Measurements from ENCODE around the gene CDK10.
A peak's percentile ranks its signal among the peaks of the same experiment; 100 is the strongest.

CDK10 gene

DNA sequence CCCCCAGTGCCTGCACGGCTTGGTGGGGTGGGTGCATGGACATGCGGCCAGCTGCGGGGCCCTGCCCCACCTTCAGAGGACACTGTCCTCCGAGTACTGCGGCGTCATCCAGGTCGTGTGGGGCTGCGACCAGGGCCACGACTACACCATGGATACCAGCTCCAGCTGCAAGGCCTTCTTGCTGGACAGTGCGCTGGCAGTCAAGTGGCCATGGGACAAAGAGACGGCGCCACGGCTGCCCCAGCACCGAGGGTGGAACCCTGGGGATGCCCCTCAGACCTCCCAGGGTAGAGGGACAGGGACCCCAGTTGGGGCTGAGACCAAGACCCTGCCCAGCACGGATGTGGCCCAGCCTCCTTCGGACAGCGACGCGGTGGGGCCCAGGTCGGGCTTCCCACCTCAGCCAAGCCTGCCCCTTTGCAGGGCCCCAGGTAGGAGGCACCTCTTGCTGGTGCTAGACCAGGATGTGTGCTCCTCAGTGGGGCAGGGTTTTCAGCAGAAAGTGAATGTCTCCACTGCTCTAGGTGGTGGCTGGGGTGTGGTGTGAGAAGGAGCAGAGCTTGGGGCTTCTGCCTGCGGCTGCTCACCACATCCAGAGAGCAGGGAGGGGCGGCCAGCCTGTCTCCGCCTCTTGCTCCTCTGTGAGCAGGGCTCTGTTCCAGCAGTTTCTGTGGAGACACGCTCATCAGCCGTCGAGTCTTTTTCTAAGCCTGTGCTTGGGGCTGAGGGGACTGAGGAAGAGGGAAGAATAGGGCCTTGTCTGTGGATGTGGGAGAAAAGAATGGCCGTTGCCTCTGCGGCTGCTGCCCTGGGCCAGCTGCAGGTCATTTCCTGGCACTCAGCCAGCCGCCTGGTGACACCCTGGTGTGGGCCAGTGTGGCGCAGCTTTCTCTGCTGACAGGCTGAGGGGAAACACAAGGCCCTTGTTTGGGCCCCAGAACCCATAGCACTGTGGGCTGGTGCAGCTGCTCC, 37.1 kb downstream of the CDK10 start:
- peak; percentile 80 for DNase-seq
- H3K9me3 Mint-ChIP-seq = no peaks in the 10 kb centered on the region
- H3K27ac Mint-ChIP-seq = peak overlapping the region; percentile 94
- H3K36me3 Mint-ChIP-seq (ENCODE audit: low read depth) = peaks cover 51% of the 10 kb centered on the region
- no peaks in the 10 kb centered on the region for H3K27me3 Mint-ChIP-seq
- H3K4me3 Mint-ChIP-seq = peak overlapping the region; percentile 89
- peaks cover 58% of the 10 kb centered on the region for H3K4me1 Mint-ChIP-seq (ENCODE audit: low read depth)

DNA sequence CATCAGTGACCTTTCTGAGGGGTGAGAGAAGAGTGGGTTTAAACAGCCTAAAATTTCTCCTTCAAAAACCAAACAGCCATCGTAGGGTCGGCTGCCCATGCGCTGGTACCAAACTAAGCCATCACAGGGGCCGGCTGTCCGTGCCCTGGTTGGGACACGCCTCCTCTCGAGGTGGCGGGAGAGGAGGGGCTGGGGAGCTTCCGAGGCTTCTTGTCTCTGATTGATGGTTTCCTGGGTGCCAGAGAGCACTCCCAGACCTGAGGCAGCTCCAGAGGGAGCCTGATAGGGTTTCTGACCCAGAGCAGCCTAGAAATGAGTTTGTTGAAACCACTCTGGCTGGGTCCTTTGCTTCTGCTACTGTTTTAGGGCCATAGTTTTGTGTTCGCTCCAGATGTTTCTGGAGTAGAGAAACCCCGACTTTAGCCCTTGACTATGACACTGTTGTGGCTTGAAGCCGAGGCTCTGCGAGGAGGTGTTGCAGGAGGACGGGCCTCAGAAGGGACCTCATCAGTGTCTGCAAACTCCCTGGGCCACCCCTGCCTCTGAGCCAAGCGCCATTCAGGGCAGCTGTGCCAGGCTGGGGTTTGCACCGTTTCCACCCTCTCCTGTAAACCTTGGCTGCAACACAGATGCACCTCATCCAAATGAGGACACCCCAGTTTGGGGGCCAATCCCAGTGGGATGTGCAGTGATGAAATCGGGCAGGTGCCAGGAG, 41.1 kb downstream of the CDK10 start:
- Mint-ChIP-seq H3K4me1 (ENCODE audit: low read depth) (peaks cover 62% of the 10 kb centered on the region), H3K27ac (peak overlapping the region; percentile 62), H3K36me3 (ENCODE audit: low read depth) (peaks cover 87% of the 10 kb centered on the region), H3K27me3 (no peaks in the 10 kb centered on the region), H3K4me3 (peak overlapping the region; percentile 6), H3K9me3 (no peaks in the 10 kb centered on the region)
- no peak for DNase-seq

DNA sequence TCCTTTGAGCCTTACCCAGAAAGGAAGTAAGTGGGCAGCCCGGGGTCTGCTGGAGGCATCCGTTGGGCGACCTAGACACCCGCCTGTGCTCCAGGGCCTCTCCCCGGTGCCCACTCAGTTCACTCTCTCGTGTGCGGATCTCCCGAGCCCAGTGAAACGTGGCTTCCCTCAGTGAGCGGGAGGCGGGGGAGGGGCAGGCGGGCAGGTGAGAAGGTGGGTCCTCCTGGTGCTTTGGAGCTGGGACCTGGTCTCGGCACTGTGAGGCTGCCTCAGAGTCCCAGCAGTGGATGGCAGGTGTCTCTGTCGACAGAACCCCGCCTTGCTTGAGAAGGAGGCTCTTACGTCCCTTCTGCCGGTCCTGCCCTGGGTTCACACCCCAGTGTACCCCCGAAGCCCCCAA, 42.8 kb downstream of the CDK10 start:
- Mint-ChIP-seq H3K4me1 (ENCODE audit: low read depth) (peaks cover 50% of the 10 kb centered on the region), H3K36me3 (ENCODE audit: low read depth) (peaks cover 87% of the 10 kb centered on the region), H3K27me3 (no peaks in the 10 kb centered on the region), H3K9me3 (no peaks in the 10 kb centered on the region), H3K4me3 (no peak overlapping the region), H3K27ac (peak overlapping the region; percentile 76)
- no peak for DNase-seq

DNA sequence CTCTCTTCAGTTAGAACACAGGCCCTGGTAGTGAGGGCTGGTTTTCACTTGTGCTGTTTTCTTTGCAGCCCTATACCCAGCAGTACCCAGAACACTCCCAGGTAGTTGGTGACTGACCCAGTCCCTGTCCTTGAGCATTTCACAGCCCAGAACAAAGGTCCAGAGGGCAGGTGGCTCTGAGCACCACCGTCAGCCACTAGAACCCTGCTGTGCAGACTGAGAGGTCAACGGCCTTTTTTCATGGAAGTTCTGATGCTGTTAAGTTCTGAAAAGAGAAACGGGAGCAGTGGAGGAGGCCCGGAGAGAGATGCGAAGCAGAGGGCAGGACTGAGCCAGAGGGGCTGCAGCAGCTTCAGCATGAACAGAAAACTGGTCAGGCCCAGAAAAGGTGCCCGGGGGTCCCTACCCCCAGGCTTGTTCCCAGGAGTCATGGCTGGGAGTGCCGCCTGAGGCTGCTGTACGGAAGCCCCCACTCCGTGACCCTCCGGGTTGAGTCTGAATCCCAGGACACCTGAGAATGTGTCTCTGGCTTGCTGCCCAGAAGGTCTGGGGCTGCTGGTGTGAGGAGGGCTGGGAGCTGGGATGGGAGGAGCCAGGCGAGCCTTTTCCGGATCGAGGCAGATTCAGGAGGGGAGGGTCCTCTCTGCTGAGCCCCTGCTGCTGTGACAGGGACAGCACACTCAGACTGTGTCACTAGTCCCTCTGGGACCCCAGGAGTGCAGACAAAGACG, 43.5 kb downstream of the CDK10 start:
- peaks cover 52% of the 10 kb centered on the region for H3K4me1 Mint-ChIP-seq (ENCODE audit: low read depth)
- H3K36me3 Mint-ChIP-seq (ENCODE audit: low read depth) = peaks cover 89% of the 10 kb centered on the region

DNA sequence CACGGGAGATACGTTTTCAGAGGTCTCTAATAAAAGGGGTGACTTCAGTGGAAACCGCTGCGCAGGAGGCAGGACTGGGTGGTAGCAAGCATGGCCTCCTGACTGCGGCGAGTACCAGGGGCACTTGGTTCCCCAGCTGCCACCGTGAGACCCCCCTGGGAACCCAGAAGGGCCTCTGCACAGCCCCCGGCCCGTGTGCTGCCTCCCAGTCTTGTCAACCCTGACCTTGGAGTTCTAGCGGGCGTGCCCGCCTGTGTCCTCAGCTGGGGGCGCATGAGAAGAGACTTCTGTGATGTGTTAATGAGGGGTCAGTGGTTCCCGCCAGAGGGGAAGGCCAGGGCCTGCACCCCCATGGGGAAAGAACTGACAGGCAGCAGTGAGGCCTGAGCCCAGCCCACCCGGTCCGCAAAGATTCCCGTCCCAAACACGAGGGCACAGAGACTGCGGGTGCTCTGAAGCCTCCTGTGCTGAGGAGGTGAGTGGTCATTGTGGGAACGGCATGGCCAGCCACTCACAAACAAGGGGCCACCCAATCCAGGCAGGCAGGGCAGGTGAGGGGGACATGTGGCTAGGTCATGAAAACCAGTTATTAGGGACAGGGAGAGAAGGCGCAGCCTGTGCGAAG, 44.2 kb downstream of the CDK10 start:
- peaks cover 96% of the 10 kb centered on the region for H3K36me3 Mint-ChIP-seq (ENCODE audit: low read depth)
- H3K27ac Mint-ChIP-seq = peak overlapping the region; percentile 46
- H3K4me3 Mint-ChIP-seq = no peak overlapping the region
- no peaks in the 10 kb centered on the region for H3K9me3 Mint-ChIP-seq
- H3K27me3 Mint-ChIP-seq = no peaks in the 10 kb centered on the region
- H3K4me1 Mint-ChIP-seq (ENCODE audit: low read depth) = peaks cover 54% of the 10 kb centered on the region
- no peak for DNase-seq

More for the DNA sequence above, 43.5 kb downstream of the CDK10 start:
- H3K27ac Mint-ChIP-seq = peak overlapping the region; percentile 76
- no peaks in the 10 kb centered on the region for H3K9me3 Mint-ChIP-seq
- H3K27me3 Mint-ChIP-seq = no peaks in the 10 kb centered on the region
- H3K4me3 Mint-ChIP-seq = no peak overlapping the region
- no peak for DNase-seq

DNA sequence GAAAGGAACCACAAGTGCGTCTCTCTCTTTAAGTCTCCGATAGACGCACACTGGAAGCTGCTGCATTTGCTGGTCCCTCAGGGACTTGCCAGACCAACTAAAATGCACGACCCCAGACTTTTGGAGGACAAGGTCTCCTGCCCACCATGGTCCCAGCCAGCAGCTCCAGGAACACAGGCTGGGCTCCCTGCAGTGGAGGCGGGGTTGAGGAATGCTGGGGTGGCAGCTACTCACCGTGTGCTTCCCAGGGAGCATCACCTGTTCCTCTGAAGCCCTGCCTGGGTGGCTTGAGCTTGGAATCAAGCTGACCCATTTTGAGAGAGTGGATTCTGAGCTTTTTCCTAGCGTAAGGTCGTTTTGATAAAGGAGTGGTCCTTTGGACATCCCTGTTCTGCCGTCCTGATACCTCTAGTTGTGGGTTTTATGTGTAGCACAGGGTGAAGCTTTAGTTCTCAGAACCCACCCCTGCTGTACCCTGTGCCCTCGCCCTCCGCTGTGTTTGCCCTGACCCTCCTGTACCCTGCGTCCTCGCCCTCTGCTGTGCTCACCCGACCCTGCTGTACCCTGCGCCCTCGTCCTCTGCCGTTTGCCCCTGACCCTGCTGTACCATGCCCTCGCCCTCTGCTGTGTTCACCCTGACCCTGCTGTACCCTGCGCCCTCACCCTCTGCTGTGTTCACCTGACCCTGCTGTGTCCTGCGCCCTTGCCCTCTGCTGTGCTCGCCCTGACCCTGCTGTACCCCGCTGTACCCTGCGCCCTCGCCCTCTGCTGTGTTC, 45.8 kb downstream of the CDK10 start:
- DNase-seq = no peak
- peaks cover 55% of the 10 kb centered on the region for H3K4me1 Mint-ChIP-seq (ENCODE audit: low read depth)
- H3K9me3 Mint-ChIP-seq = no peaks in the 10 kb centered on the region
- no peak overlapping the region for H3K4me3 Mint-ChIP-seq
- no peaks in the 10 kb centered on the region for H3K27me3 Mint-ChIP-seq
- peaks cover 98% of the 10 kb centered on the region for H3K36me3 Mint-ChIP-seq (ENCODE audit: low read depth)
- peak overlapping the region; percentile 72 for H3K27ac Mint-ChIP-seq

DNA sequence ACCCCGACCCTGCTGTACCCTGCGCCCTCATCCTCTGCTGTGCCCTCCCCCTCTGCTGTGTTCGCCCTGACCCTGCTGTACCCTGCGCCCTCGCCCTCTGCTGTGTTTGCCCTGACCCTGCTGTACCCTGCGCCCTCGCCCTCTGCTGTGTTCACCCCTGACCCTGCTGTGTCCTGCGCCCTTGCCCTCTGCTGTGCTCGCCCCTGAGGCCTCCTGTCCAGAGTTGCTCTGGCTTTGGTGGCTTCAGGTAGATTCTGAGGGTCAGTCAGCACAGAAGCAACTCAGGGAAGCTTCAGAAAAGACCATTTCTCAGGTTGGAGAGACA, 46.4 kb downstream of the CDK10 start:
- peaks cover 98% of the 10 kb centered on the region for H3K36me3 Mint-ChIP-seq (ENCODE audit: low read depth)
- H3K4me1 Mint-ChIP-seq (ENCODE audit: low read depth) = peaks cover 55% of the 10 kb centered on the region
- H3K9me3 Mint-ChIP-seq = no peaks in the 10 kb centered on the region
- no peak overlapping the region for H3K4me3 Mint-ChIP-seq
- DNase-seq = no peak
- H3K27ac Mint-ChIP-seq = peak overlapping the region; percentile 72
- H3K27me3 Mint-ChIP-seq = no peaks in the 10 kb centered on the region

DNA sequence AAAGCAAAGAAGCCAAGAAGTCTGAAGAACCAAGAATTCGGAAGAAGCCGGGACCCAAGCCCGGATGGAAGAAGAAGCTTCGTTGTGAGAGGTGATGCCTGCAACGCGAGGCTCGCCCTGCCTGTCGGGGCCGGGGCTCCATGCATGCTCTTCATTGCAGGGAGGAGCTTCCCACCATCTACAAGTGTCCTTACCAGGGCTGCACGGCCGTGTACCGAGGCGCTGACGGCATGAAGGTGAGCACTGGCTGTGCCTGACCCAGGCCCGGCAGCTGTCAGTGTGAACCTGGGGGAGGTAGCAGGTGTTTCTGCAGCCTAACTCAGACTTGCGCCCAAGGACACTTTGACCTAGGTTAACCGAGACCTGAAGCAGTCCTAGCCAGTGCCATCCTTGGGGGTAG, 46.8 kb downstream of the CDK10 start:
- no peak overlapping the region for H3K4me3 Mint-ChIP-seq
- no peaks in the 10 kb centered on the region for H3K9me3 Mint-ChIP-seq
- H3K4me1 Mint-ChIP-seq (ENCODE audit: low read depth) = peaks cover 56% of the 10 kb centered on the region
- no peaks in the 10 kb centered on the region for H3K27me3 Mint-ChIP-seq
- peaks cover 100% of the 10 kb centered on the region for H3K36me3 Mint-ChIP-seq (ENCODE audit: low read depth)
- H3K27ac Mint-ChIP-seq = peak overlapping the region; percentile 18
- DNase-seq = no peak

DNA sequence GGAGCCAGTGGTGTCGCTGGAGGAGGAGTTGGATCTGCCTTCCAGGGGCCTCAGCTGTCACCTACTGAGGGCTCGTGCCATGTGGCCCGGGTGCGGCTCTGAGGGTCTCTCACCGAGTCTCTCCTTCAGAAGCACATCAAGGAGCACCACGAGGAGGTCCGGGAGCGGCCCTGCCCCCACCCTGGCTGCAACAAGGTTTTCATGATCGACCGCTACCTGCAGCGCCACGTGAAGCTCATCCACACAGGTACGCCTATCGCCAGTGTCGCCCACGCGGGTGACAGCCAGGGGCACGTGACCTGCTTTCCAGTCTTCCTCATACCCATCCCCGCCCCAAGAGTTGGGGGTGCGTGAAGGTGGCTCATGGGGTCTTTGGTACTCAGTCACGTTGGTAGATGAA, 47.3 kb downstream of the CDK10 start:
- H3K27ac Mint-ChIP-seq = peak overlapping the region; percentile 47

DNA sequence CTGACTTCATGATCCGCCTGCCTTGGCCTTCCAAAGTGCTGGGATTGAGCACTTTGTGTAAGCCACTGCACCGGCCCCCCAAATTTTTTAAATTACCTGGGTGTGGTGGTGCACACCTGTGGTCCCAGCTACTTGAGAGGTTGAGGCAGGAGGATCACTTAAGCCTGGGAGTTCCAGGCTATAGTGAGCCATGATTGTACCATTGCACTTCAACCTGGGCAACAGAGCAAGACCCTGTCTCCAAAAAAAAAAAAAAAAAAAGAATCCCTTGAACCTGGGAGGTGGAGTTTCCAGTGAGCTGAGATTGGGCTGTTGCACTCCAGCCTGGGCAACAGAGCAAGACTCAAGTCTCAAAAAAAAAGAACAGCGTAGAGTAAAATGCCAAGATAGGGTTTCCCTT, 50.1 kb downstream of the CDK10 start:
- Mint-ChIP-seq H3K36me3 (ENCODE audit: low read depth) (peaks cover 100% of the 10 kb centered on the region), H3K27ac (peak overlapping the region; percentile 84), H3K4me3 (no peak overlapping the region)

More for the DNA sequence above, 47.3 kb downstream of the CDK10 start:
- Mint-ChIP-seq H3K36me3 (ENCODE audit: low read depth) (peaks cover 100% of the 10 kb centered on the region), H3K9me3 (no peaks in the 10 kb centered on the region), H3K4me3 (no peak overlapping the region), H3K27me3 (no peaks in the 10 kb centered on the region), H3K4me1 (ENCODE audit: low read depth) (peaks cover 58% of the 10 kb centered on the region)
- no peak for DNase-seq

DNA sequence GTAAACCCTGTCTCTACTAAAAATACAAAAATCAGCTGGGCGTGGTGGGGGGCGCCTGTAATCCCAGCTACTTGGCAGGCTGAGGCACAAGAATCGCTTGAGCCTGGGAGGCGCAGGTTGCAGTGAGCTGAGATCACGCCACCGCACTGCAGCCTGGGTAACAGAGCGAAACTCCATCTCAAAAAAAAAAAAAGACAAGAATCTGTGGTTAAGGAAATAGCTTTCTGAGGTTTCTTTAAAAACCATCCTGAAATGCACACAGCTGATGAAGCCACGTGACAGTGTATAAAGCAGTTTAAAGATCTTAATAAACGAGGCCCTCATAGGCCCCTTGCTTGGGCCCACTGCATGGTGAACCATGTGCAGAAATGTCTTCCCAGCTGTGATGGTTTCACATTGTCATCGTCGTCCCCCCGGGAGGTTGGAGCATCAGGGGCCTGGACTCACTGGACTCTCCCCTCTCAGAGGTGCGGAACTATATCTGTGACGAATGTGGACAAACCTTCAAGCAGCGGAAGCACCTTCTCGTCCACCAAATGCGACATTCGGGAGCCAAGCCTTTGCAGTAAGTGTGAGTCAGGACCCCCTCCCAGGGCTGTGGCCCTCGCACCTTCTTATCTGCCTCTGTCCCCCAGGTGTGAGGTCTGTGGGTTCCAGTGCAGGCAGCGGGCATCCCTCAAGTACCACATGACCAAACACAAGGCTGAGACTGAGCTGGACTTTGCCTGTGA, 51.0 kb downstream of the CDK10 start:
- DNase-seq = peak; percentile 59
- Mint-ChIP-seq H3K27me3 (no peaks in the 10 kb centered on the region), H3K36me3 (ENCODE audit: low read depth) (peaks cover 98% of the 10 kb centered on the region), H3K9me3 (no peaks in the 10 kb centered on the region), H3K4me1 (ENCODE audit: low read depth) (peaks cover 43% of the 10 kb centered on the region), H3K4me3 (no peak overlapping the region), H3K27ac (peak overlapping the region; percentile 84)

More for the DNA sequence above, 50.1 kb downstream of the CDK10 start:
- Mint-ChIP-seq H3K9me3 (no peaks in the 10 kb centered on the region), H3K27me3 (no peaks in the 10 kb centered on the region), H3K4me1 (ENCODE audit: low read depth) (peaks cover 47% of the 10 kb centered on the region)
- no peak for DNase-seq

DNA sequence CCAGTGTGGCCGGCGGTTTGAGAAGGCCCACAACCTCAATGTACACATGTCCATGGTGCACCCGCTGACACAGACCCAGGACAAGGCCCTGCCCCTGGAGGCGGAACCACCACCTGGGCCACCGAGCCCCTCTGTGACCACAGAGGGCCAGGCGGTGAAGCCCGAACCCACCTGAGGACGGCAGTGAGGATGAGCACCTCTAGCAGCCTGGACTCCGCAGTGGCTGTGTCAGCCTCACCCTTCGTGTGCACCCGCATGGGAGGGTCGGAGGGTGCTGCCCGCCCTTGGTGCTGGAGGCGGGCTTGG, 51.5 kb downstream of the CDK10 start:
- no peaks in the 10 kb centered on the region for H3K9me3 Mint-ChIP-seq
- peak overlapping the region; percentile 84 for H3K27ac Mint-ChIP-seq
- H3K27me3 Mint-ChIP-seq = no peaks in the 10 kb centered on the region
- H3K36me3 Mint-ChIP-seq (ENCODE audit: low read depth) = peaks cover 98% of the 10 kb centered on the region
- DNase-seq = no peak
- H3K4me3 Mint-ChIP-seq = no peak overlapping the region
- peaks cover 43% of the 10 kb centered on the region for H3K4me1 Mint-ChIP-seq (ENCODE audit: low read depth)

DNA sequence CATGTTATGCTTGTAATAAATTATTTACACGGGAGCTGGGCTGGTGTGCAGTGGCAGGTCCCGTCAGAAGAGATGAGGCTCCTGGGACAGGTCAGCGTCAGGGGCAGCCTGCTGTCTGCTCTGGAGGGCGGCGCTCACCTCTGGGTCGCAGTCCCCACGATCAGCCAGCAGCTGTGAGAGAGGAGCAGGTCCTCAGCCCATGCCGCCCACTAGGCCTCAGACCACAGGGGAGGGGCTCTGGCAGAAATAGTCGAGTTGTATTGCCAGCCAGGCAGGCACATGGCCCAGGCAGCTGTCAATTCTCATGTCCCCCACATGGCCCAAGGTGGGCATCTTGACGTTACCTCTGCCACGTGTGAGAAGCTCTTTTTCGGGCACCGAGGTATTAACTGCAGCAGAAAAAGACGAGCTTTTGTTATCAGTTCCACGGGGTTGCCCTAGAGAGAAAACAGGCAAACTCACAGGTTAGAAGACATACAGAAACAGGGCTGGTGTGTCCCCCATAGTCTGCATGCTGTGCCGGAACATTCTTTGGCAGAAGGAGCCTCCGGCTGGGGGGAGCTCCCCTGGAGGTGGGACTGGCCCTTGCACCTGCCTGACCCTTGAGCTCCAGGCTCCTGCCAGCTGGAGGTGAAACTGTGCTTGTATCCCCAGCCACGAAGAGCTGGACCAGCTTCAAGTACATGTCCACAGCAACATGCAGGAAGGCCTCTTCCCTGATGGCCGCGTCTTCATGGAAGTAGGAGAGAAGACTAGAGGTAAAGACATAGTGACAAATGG, 52.2 kb downstream of the CDK10 start:
- no peak for DNase-seq
- H3K36me3 Mint-ChIP-seq (ENCODE audit: low read depth) = peaks cover 98% of the 10 kb centered on the region

More for the DNA sequence above, 52.2 kb downstream of the CDK10 start:
- Mint-ChIP-seq H3K27me3 (no peaks in the 10 kb centered on the region), H3K4me3 (no peak overlapping the region), H3K27ac (peak overlapping the region; percentile 84), H3K4me1 (ENCODE audit: low read depth) (peaks cover 46% of the 10 kb centered on the region), H3K9me3 (no peaks in the 10 kb centered on the region)

Data from activated T-cell treated with anti-CD3 and anti-CD28 coated beads, Interleukin-2, amount 50 U/mL, for 24 hours (primary cell).